Hepatocyte (in vitro differentiated cells): ENCODE results near the gene TMEM248. TPM values are rescaled to one million over a fixed set of nuclear protein-coding genes. Genes with fewer than 3 reads are reported as not detected.
"Not testable (repeated sequence)": the region's sequence is repeated elsewhere in the genome, so short reads cannot be mapped to it uniquely, and the experiment has no call there.

Source experiments
- DNase-seq: peaks from one replicate; pipeline ENCODE4 v3.0.0-alpha.2; 2016; ENCODE audit warnings: low spot score
- H2AFZ ChIP-seq: fragments of 200-600 bp; sonication (generic); 2 replicates; pipeline ENCODE4 v1.6.0; 2016; ENCODE audit warnings: antibody characterized with exemption, mild to moderate bottlenecking
- H3K27ac ChIP-seq: fragments of 200-600 bp; sonication (generic); 2 replicates; pipeline ENCODE4 v1.5.1; 2016; ENCODE audit warnings: mild to moderate bottlenecking
- H3K27me3 ChIP-seq: fragments of 200-600 bp; sonication (generic); 2 replicates; pipeline ENCODE4 v1.6.1; 2016
- H3K36me3 ChIP-seq: fragments of 200-600 bp; sonication (generic); replicated peaks from 2 replicates; pipeline ENCODE4 v1.5.1; 2016; ENCODE audit warnings: low read depth; ENCODE audit not compliant: insufficient read depth
- H3K4me1 ChIP-seq: fragments of 200-600 bp; sonication (generic); 2 replicates; pipeline ENCODE4 v1.5.1; 2016; ENCODE audit warnings: mild to moderate bottlenecking, moderate library complexity; ENCODE audit not compliant: insufficient read depth
- H3K4me2 ChIP-seq: fragments of 200-600 bp; sonication (generic); 2 replicates; pipeline ENCODE4 v1.6.0; 2016
- H3K4me3 ChIP-seq: fragments of 200-600 bp; sonication (generic); 2 replicates; pipeline ENCODE4 v1.5.1; 2016; ENCODE audit warnings: mild to moderate bottlenecking
- H3K79me2 ChIP-seq: fragments of 200-600 bp; sonication (generic); 2 replicates; pipeline ENCODE4 v1.6.0; 2017; ENCODE audit warnings: mild to moderate bottlenecking
- H3K9me2 ChIP-seq: fragments of 200-600 bp; sonication (generic); replicated peaks from 2 replicates; pipeline ENCODE4 v1.6.0; 2017; ENCODE audit warnings: mild to moderate bottlenecking; ENCODE audit not compliant: insufficient read depth
- H3K9me3 ChIP-seq: fragments of 200-600 bp; sonication (generic); 2 replicates; pipeline ENCODE4 v1.5.1; 2016; ENCODE audit warnings: low read depth, mild to moderate bottlenecking
- H4K20me1 ChIP-seq: fragments of 200-600 bp; sonication (generic); 2 replicates; pipeline ENCODE4 v1.6.0; 2016; ENCODE audit warnings: mild to moderate bottlenecking; ENCODE audit not compliant: insufficient read depth, poor library complexity, severe bottlenecking
- CTCF ChIP-seq: fragments of 200-600 bp; sonication (generic); IDR thresholded peaks from 2 replicates; pipeline ENCODE4 v1.5.1; 2016; ENCODE audit warnings: antibody characterized with exemption, mild to moderate bottlenecking; ENCODE audit not compliant: poor library complexity
- EZH2 ChIP-seq: fragments of 200-600 bp; sonication (generic); IDR thresholded peaks from 2 replicates; pipeline ENCODE4 v1.6.1; 2016; ENCODE audit warnings: antibody characterized with exemption, mild to moderate bottlenecking, borderline replicate concordance
- EZH2phosphoT487 ChIP-seq: fragments of 200-600 bp; sonication (generic); IDR thresholded peaks from one replicate; pipeline ENCODE4 v1.6.1; 2018; ENCODE audit warnings: antibody characterized with exemption, mild to moderate bottlenecking, low read depth, moderate library complexity; ENCODE audit not compliant: unreplicated experiment, severe bottlenecking
- WGBS: methylation state at CpG from one replicate; pipeline ENCODE4 v1.1.6; 2016; ENCODE audit warnings: low lambda C conversion rate; ENCODE audit errors: missing lambda C conversion rate; 5-methylcytosine and 5-hydroxymethylcytosine counted together
- polyA plus RNA-seq: library from polyadenylated mRNA; unstranded; fragments of >200 nt; fragmentation: Nextera tagmentation; extraction: Ambion mirVana; gene quantifications from 2 replicates; pipeline ENCODE4 v1.2.1, GENCODE V29; 2016
- total RNA-seq: library from RNA; depleted of rRNA; stranded (reverse); fragments of >200 nt; gene quantifications from 2 replicates; pipeline ENCODE4 v1.2.3, GENCODE V29; 2014

TMEM248 gene
- total and polyA plus RNA-seq, 2 experiments from 2014 or later, result 80.3 to 91.5 TPM

GRCh38 chr7:66880053-66880452 is 41.0 kb upstream of the TMEM248 start:
- 37% methylated on average over 5 of the region's 5 CpGs for WGBS
- no peaks in the 10 kb centered on the region for H3K9me2 ChIP-seq
- H3K36me3 ChIP-seq, result no peaks in the 10 kb centered on the region
- no peaks in the 10 kb centered on the region for H3K9me3 ChIP-seq
- no peak overlapping the region for H3K4me3 ChIP-seq
- DNase-seq, result peak; percentile 40
- peak overlapping the region; percentile 11 for H3K27ac ChIP-seq
- no peaks in the 10 kb centered on the region for H3K79me2 ChIP-seq
- no peak overlapping the region for H2AFZ ChIP-seq
- H4K20me1 ChIP-seq, result no peaks in the 10 kb centered on the region
- H3K4me1 ChIP-seq, result no peaks in the 10 kb centered on the region
- H3K4me2 ChIP-seq, result no peak overlapping the region
- H3K27me3 ChIP-seq, result no peaks in the 10 kb centered on the region
- TF ChIP-seq EZH2phosphoT487 (no peak), EZH2 (no peak), CTCF (no peak)

- not testable (repeated sequence) for H3K79me2 ChIP-seq, DNase-seq, H3K4me2 ChIP-seq, H3K4me3 ChIP-seq, H3K9me3 ChIP-seq, H3K36me3 ChIP-seq, H4K20me1 ChIP-seq, H3K9me2 ChIP-seq, H3K27me3 ChIP-seq, H2AFZ ChIP-seq, H3K4me1 ChIP-seq
- 76% methylated on average over 6 of the region's 6 CpGs for WGBS
- peak overlapping the region; percentile 10 for H3K27ac ChIP-seq
Measured at GRCh38 chr7:66880577-66880976, 40.4 kb upstream of the TMEM248 start.

- no peaks in the 10 kb centered on the region for H4K20me1 ChIP-seq
- no peak overlapping the region for H3K4me2 ChIP-seq
- H3K36me3 ChIP-seq, result no peaks in the 10 kb centered on the region
- no peaks in the 10 kb centered on the region for H3K4me1 ChIP-seq
- TF ChIP-seq EZH2phosphoT487 (no peak), CTCF (no peak), EZH2 (no peak)
- H2AFZ ChIP-seq, result no peak overlapping the region
- no peaks in the 10 kb centered on the region for H3K79me2 ChIP-seq
- H3K27ac ChIP-seq, result no peak overlapping the region
- WGBS, result 95% methylated on average over 7 of the region's 7 CpGs
- no peaks in the 10 kb centered on the region for H3K9me3 ChIP-seq
- no peak for DNase-seq
- no peaks in the 10 kb centered on the region for H3K9me2 ChIP-seq
- H3K27me3 ChIP-seq, result no peaks in the 10 kb centered on the region
- no peak overlapping the region for H3K4me3 ChIP-seq
Measured at GRCh38 chr7:66883716-66884115, 37.3 kb upstream of the TMEM248 start.

- H3K9me2 ChIP-seq, DNase-seq, H3K36me3 ChIP-seq, H3K27me3 ChIP-seq, H4K20me1 ChIP-seq, H3K4me3 ChIP-seq, H3K9me3 ChIP-seq, H3K4me2 ChIP-seq, H3K4me1 ChIP-seq, H2AFZ ChIP-seq, H3K79me2 ChIP-seq, H3K27ac ChIP-seq: not testable (repeated sequence)
Measured at GRCh38 chr7:66884556-66884955, 36.5 kb upstream of the TMEM248 start.

GRCh38 chr7:66886152-66886551 is 34.9 kb upstream of the TMEM248 start:
- Histone ChIP-seq H3K79me2 (no peaks in the 10 kb centered on the region), H3K4me3 (no peak overlapping the region), H4K20me1 (no peaks in the 10 kb centered on the region), H3K27ac (no peak overlapping the region), H3K4me1 (no peaks in the 10 kb centered on the region), H3K4me2 (no peak overlapping the region), H3K36me3 (no peaks in the 10 kb centered on the region), H2AFZ (no peak overlapping the region), H3K9me2 (no peaks in the 10 kb centered on the region), H3K9me3 (no peaks in the 10 kb centered on the region), H3K27me3 (no peaks in the 10 kb centered on the region)
- 84% methylated on average over 4 of the region's 4 CpGs for WGBS
- TF ChIP-seq EZH2 (no peak), CTCF (no peak), EZH2phosphoT487 (no peak)
- no peak for DNase-seq

- not testable (repeated sequence) for H3K4me2 ChIP-seq, H3K27me3 ChIP-seq, H4K20me1 ChIP-seq, H3K4me3 ChIP-seq, H3K9me3 ChIP-seq, DNase-seq, H3K4me1 ChIP-seq, H2AFZ ChIP-seq, H3K36me3 ChIP-seq, H3K79me2 ChIP-seq, H3K27ac ChIP-seq, H3K9me2 ChIP-seq
- WGBS, result 75% methylated on average over 3 of the region's 3 CpGs
Measured at GRCh38 chr7:66888223-66888622, 32.8 kb upstream of the TMEM248 start.
